Neural progenitor cell (in vitro differentiated cells): ENCODE data around the gene RRM2. TPM values are rescaled to one million over a fixed set of nuclear protein-coding genes. Genes with fewer than 3 reads are reported as not detected.
"Not testable (repeated sequence)": the region's sequence is repeated elsewhere in the genome, so short reads cannot be mapped to it uniquely, and the experiment has no call there.

Source experiments
- DNase-seq: peaks from one replicate; pipeline ENCODE4 v3.0.0-alpha.2; 2016; ENCODE audit warnings: low spot score
- H2AFZ ChIP-seq: fragments of 200-600 bp; sonication (generic); replicated peaks from 2 replicates; pipeline ENCODE4 v1.6.1; 2016; ENCODE audit warnings: antibody characterized with exemption
- H3F3A ChIP-seq: fragments of 200-600 bp; sonication (generic); 2 replicates; pipeline ENCODE4 v1.6.1; 2016; ENCODE audit warnings: antibody characterized with exemption, low read depth
- H3K27ac ChIP-seq: fragments of 200-600 bp; sonication (generic); 2 replicates; pipeline ENCODE4 v1.5.1; 2016; ENCODE audit warnings: mild to moderate bottlenecking
- H3K27me3 ChIP-seq: fragments of 200-600 bp; sonication (generic); 2 replicates; pipeline ENCODE4 v1.6.1; 2016; ENCODE audit warnings: mild to moderate bottlenecking, moderate library complexity
- H3K36me3 ChIP-seq: fragments of 200-600 bp; sonication (generic); 2 replicates; pipeline ENCODE4 v1.5.1; 2016
- H3K4me1 ChIP-seq: fragments of 200-600 bp; sonication (generic); 2 replicates; pipeline ENCODE4 v1.6.1; 2016; ENCODE audit warnings: mixed run types
- H3K4me2 ChIP-seq: fragments of 200-600 bp; sonication (generic); 2 replicates; pipeline ENCODE4 v1.6.1; 2016
- H3K4me3 ChIP-seq: fragments of 200-600 bp; sonication (generic); 2 replicates; pipeline ENCODE4 v1.5.1; 2016
- H3K79me2 ChIP-seq: fragments of 200-600 bp; sonication (generic); 2 replicates; pipeline ENCODE4 v1.6.1; 2016; ENCODE audit warnings: low read depth
- H3K9ac ChIP-seq: fragments of 200-600 bp; sonication (generic); 2 replicates; pipeline ENCODE4 v1.6.1; 2016
- H3K9me3 ChIP-seq: fragments of 200-600 bp; sonication (generic); 2 replicates; pipeline ENCODE4 v1.5.1; 2016; ENCODE audit warnings: low read depth
- H4K20me1 ChIP-seq: fragments of 200-600 bp; sonication (generic); 2 replicates; pipeline ENCODE4 v1.6.1; 2016; ENCODE audit warnings: low read depth
- H3K27ac Mint-ChIP-seq: 3 replicates; pipeline ENCODE4 v1.8.0; 2021; ENCODE audit warnings: mixed read lengths
- H3K27me3 Mint-ChIP-seq: 2 replicates; pipeline ENCODE4 v1.8.0; 2022; ENCODE audit warnings: low read depth, mild to moderate bottlenecking, inconsistent platforms, moderate library complexity, mixed read lengths; ENCODE audit not compliant: insufficient read depth
- H3K36me3 Mint-ChIP-seq: 3 replicates; pipeline ENCODE4 v1.8.0; 2021; ENCODE audit warnings: mixed read lengths
- H3K4me1 Mint-ChIP-seq: 3 replicates; pipeline ENCODE4 v1.8.0; 2021; ENCODE audit warnings: mixed read lengths
- H3K4me3 Mint-ChIP-seq: 3 replicates; pipeline ENCODE4 v1.8.0; 2021; ENCODE audit warnings: mild to moderate bottlenecking, moderate library complexity, mixed read lengths
- H3K9me3 Mint-ChIP-seq: 3 replicates; pipeline ENCODE4 v1.8.0; 2020; ENCODE audit warnings: mixed read lengths
- EZH2 ChIP-seq: fragments of 200-600 bp; sonication (generic); IDR thresholded peaks from 2 replicates; pipeline ENCODE4 v1.6.1; 2017; ENCODE audit warnings: antibody characterized with exemption, mild to moderate bottlenecking, moderate library complexity
- EZH2phosphoT487 ChIP-seq: fragments of 200-600 bp; sonication (generic); IDR thresholded peaks from 2 replicates; pipeline ENCODE4 v1.6.1; 2017; ENCODE audit warnings: antibody characterized with exemption
- total RNA-seq: library from RNA; depleted of rRNA; stranded (reverse); fragments of >200 nt; gene quantifications from 2 replicates; pipeline ENCODE4 v1.2.3, GENCODE V29; 2015; ENCODE audit warnings: low replicate concordance
- TF ChIP-seq, protein P1 (sequence below): fragments of 200-600 bp; sonication (generic); IDR thresholded peaks from 2 replicates; pipeline ENCODE4 v1.5.1; 2017; ENCODE audit warnings: antibody characterized with exemption, mild to moderate bottlenecking

Gene RRM2
- total RNA-seq, 1 donor from 2014 or later, result 66.0 TPM

GRCh38 chr2:10103179-10103578 is 19.4 kb upstream of the RRM2 start:
- no peak overlapping the region for H2AFZ ChIP-seq
- no peaks in the 10 kb centered on the region for H3F3A ChIP-seq
- H3K9ac ChIP-seq, result no peak overlapping the region
- Mint-ChIP-seq H3K27ac (no peak overlapping the region), H3K9me3 (peaks cover 7% of the 10 kb centered on the region), H3K36me3 (peaks cover 4% of the 10 kb centered on the region), H3K4me1 (peaks cover 18% of the 10 kb centered on the region), H3K27me3 (no peaks in the 10 kb centered on the region), H3K4me3 (no peak overlapping the region)
- H3K79me2 ChIP-seq, result no peaks in the 10 kb centered on the region
- H4K20me1 ChIP-seq, result no peaks in the 10 kb centered on the region
- TF ChIP-seq, protein P1, sequence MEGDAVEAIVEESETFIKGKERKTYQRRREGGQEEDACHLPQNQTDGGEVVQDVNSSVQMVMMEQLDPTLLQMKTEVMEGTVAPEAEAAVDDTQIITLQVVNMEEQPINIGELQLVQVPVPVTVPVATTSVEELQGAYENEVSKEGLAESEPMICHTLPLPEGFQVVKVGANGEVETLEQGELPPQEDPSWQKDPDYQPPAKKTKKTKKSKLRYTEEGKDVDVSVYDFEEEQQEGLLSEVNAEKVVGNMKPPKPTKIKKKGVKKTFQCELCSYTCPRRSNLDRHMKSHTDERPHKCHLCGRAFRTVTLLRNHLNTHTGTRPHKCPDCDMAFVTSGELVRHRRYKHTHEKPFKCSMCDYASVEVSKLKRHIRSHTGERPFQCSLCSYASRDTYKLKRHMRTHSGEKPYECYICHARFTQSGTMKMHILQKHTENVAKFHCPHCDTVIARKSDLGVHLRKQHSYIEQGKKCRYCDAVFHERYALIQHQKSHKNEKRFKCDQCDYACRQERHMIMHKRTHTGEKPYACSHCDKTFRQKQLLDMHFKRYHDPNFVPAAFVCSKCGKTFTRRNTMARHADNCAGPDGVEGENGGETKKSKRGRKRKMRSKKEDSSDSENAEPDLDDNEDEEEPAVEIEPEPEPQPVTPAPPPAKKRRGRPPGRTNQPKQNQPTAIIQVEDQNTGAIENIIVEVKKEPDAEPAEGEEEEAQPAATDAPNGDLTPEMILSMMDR, result no peak
- TF ChIP-seq EZH2 (no peak), EZH2phosphoT487 (no peak)
- H3K4me1 ChIP-seq, result no peaks in the 10 kb centered on the region
- DNase-seq, result no peak
- no peak overlapping the region for H3K4me2 ChIP-seq
- H3K36me3 ChIP-seq, result no peaks in the 10 kb centered on the region
- no peaks in the 10 kb centered on the region for H3K9me3 ChIP-seq
- H3K27me3 ChIP-seq, result no peaks in the 10 kb centered on the region
- no peak overlapping the region for H3K4me3 ChIP-seq
- no peak overlapping the region for H3K27ac ChIP-seq

GRCh38 chr2:10104906-10105305 is 17.6 kb upstream of the RRM2 start:
- not testable (repeated sequence) for H3K4me1 ChIP-seq, H3K36me3 ChIP-seq, H3K36me3 Mint-ChIP-seq, H3F3A ChIP-seq, H3K9ac ChIP-seq, H3K4me2 ChIP-seq, H3K27me3 Mint-ChIP-seq, DNase-seq, H4K20me1 ChIP-seq, H3K9me3 Mint-ChIP-seq, H3K79me2 ChIP-seq, H2AFZ ChIP-seq, H3K27ac ChIP-seq, H3K27me3 ChIP-seq, H3K4me3 ChIP-seq, H3K27ac Mint-ChIP-seq, H3K9me3 ChIP-seq
- Mint-ChIP-seq H3K4me1 (peaks cover 18% of the 10 kb centered on the region), H3K4me3 (peak overlapping the region; percentile 27)

DNA sequence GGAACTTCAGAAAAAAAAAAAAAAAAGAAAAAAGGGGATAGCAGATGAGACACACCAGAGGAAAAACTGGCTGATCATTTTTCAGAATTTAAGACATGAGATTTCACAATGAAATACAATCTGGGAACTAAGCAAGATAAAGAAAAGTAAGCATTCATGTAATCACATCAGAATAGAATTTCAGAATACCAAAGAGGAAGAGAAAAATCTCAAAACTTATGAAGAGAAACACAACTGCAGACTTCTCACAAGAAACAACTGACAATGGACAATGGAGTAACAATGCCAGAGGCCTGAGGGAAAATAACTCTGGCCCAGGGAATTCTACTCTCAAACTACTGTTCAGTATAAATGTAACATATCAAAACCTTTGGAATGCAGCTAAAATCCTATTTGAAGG is 13.2 kb upstream of the RRM2 start:
- H2AFZ ChIP-seq, result no peak overlapping the region

DNA sequence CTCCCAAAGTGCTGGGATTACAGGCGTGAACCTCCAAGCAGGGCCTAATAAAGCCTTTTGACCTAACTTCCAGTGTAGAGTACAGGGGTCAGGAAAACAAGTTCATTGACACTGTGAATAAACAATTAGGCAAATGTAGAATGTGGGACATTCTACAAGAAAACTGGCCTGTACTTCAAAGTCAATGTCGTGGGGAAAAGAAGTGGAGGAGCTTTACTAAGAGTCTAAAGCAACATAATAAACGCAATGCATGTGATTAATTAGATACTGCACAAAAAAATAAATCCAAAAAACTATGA is 3.6 kb upstream of the RRM2 start:
- Mint-ChIP-seq H3K9me3 (no peaks in the 10 kb centered on the region), H3K36me3 (no peaks in the 10 kb centered on the region), H3K27ac (no peak overlapping the region), H3K27me3 (peaks cover 2% of the 10 kb centered on the region), H3K4me3 (no peak overlapping the region), H3K4me1 (peaks cover 23% of the 10 kb centered on the region)
- peaks cover 8% of the 10 kb centered on the region for H3K27me3 ChIP-seq
- H3K27ac ChIP-seq, result no peak overlapping the region
- no peak overlapping the region for H3K4me3 ChIP-seq
- no peak for TF ChIP-seq EZH2phosphoT487
- TF ChIP-seq EZH2, result no peak
- TF ChIP-seq, protein P1, result no peak
- H4K20me1 ChIP-seq, result peaks cover 9% of the 10 kb centered on the region
- H3K9ac ChIP-seq, result no peak overlapping the region
- H2AFZ ChIP-seq, result no peak overlapping the region
- DNase-seq, result no peak
- H3F3A ChIP-seq, result peaks cover 20% of the 10 kb centered on the region
- H3K4me2 ChIP-seq, result no peak overlapping the region
- H3K79me2 ChIP-seq, result peaks cover 25% of the 10 kb centered on the region
- no peaks in the 10 kb centered on the region for H3K36me3 ChIP-seq
- peaks cover 7% of the 10 kb centered on the region for H3K4me1 ChIP-seq
- no peaks in the 10 kb centered on the region for H3K9me3 ChIP-seq

More for the DNA sequence above, 13.2 kb upstream of the RRM2 start:
- DNase-seq, result no peak
- Histone ChIP-seq H3K9me3 (no peaks in the 10 kb centered on the region), H4K20me1 (no peaks in the 10 kb centered on the region), H3K4me2 (no peak overlapping the region), H3K36me3 (no peaks in the 10 kb centered on the region), H3K4me1 (no peaks in the 10 kb centered on the region), H3K27ac (no peak overlapping the region), H3K9ac (no peak overlapping the region), H3K79me2 (no peaks in the 10 kb centered on the region), H3F3A (no peaks in the 10 kb centered on the region), H3K27me3 (no peaks in the 10 kb centered on the region), H3K4me3 (no peak overlapping the region)
- Mint-ChIP-seq H3K4me1 (peaks cover 3% of the 10 kb centered on the region), H3K27ac (no peak overlapping the region), H3K27me3 (no peaks in the 10 kb centered on the region), H3K36me3 (peaks cover 4% of the 10 kb centered on the region), H3K4me3 (no peak overlapping the region), H3K9me3 (peaks cover 7% of the 10 kb centered on the region)
- TF ChIP-seq EZH2phosphoT487 (no peak), EZH2 (no peak)
- TF ChIP-seq, protein P1, result no peak
